ENCODE data around the gene SLC7A7. TPM values are rescaled to one million over a fixed set of nuclear protein-coding genes. Genes with fewer than 3 reads are reported as not detected.

Gene SLC7A7
- total and polyA plus RNA-seq, 2 of the 13 experiments (the other 11 are each of a cell fraction or from before 2014, with no cell fraction given), result 0.13 to 0.63 TPM

DNA sequence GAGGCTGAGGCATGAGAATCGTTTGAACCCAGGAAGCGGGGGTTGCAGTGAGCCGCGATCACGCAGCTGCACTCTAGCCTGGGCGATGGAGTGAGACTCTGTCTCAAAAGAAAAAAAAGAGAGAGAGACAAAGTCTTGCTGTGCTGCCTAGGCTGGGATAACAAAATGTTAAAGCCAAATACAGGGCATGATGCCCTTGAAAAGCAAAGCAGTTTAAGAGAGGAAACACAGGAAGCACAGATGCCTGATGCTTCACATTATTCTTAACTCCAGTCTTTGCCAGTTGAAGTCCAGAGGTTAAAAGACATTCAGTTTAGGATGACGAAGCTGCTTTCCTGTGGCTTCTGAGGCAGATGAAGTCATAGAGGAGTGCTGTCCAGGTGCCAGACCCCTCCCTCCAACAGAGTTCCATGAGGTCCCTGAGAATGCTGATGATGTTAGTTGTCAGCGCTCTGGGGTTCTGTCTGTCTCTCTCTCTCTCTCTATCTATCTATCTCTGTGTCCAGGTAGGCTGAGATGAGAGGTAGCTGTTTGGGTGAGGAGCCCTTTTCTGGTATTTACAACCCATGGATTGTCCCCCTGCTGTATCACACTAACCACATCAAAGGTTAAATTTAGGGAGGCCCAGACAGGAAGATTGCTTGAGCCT lies 9.6 kb upstream of the SLC7A7 start (continued):
- TF ChIP-seq, protein P1, sequence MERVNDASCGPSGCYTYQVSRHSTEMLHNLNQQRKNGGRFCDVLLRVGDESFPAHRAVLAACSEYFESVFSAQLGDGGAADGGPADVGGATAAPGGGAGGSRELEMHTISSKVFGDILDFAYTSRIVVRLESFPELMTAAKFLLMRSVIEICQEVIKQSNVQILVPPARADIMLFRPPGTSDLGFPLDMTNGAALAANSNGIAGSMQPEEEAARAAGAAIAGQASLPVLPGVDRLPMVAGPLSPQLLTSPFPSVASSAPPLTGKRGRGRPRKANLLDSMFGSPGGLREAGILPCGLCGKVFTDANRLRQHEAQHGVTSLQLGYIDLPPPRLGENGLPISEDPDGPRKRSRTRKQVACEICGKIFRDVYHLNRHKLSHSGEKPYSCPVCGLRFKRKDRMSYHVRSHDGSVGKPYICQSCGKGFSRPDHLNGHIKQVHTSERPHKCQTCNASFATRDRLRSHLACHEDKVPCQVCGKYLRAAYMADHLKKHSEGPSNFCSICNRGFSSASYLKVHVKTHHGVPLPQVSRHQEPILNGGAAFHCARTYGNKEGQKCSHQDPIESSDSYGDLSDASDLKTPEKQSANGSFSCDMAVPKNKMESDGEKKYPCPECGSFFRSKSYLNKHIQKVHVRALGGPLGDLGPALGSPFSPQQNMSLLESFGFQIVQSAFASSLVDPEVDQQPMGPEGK (CRISPR knock-in tag; IDR thresholded peaks at IDR 0.05), result no peak

DNA sequence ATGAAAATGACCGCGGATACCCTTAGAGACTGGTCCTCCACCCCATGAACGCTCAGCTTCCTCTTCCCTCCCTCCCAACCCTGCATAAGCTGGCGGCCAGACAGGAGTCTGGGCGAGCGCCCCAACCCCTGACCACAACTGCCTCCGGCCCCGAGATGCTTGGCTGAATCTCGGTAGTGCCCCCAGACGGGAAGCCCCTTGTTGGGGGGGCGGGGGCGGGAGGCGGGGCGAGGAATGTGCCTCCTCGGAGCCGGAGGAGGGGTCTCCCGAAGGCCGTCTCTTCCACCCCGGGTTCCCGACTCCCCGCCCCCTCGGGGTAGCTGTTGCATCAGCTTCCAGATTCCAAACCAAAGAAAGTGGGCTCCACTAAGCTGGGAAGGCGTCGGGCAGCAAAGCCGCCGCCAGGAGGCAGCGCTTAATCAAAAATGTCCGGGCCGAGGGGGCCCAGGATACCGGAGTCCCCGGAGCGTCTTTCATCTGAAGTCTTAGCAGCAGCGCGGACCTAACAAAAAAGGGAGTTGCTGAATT lies 7.4 kb upstream of the SLC7A7 start:
- Histone ChIP-seq H3K4me2 (ENCODE audit: low read depth, low read length) (peak overlapping the region; percentile 76), H3K4me3 (replicated peaks in 1 of 3; ENCODE audit: insufficient read depth in 1 of 3, low read depth in 2 of 3, low read length in 3 of 3) (peak overlapping the region; percentile 12 to 53 (median 27); a peak in 5 of 6 replicates), H4K20me1 (ENCODE audit: insufficient read depth, low read length) (no peaks in the 10 kb centered on the region), H3K9ac (ENCODE audit: insufficient read depth, low read depth, low read length) (peak overlapping the region; percentile 6; the same call in 1 of the 2 replicates), H3K27ac (ENCODE audit: extremely low read length, insufficient read depth, low read length) (no peak overlapping the region), H3K36me3 (replicated peaks in 1 of 2; ENCODE audit: control insufficient read depth in 1 of 2, insufficient read depth in 2 of 2, low read length in 2 of 2) (no peaks in the 10 kb centered on the region), H2AFZ (ENCODE audit: low read length) (peak overlapping the region; percentile 73), H3K79me2 (ENCODE audit: insufficient read depth, low read length) (no peaks in the 10 kb centered on the region), H3K9me3 (ENCODE audit: low read length) (no peaks in the 10 kb centered on the region), H3K27me3 (ENCODE audit: control insufficient read depth in 1 of 2, insufficient read depth in 2 of 2, low read length in 2 of 2) (0 out of 5 replicates have a peak, but pooled peaks cover 0 to 3% of the 10 kb centered on the region in 2 experiments), H3K4me1 (ENCODE audit: insufficient read depth, low read length) (peaks cover 67% of the 10 kb centered on the region)
- intact Hi-C loops (cut with micrococcal nuclease; ENCODE audit: unreplicated experiment) (loop anchor here (1.0 kb wide), 1 partner anchor 31 kb away; no protein-coding TSS in a partner anchor), in situ Hi-C loops (cut with HindIII; ENCODE audit: extremely low pct_ligation_motif_present, low pct_unique_long_range_greater_than_20kb) (loop anchor here (5.0 kb wide), 1 partner anchor 80 kb away; no protein-coding TSS in a partner anchor)
- ATAC-seq, result peak; percentile 70
- BruUV-seq (replicated peaks), result no TSS peak
- 30% methylated on average over 34 of the region's 34 CpGs for whole genome bisulfite sequencing (ENCODE audit: low lambda C conversion rate)
- no peak for FAIRE-seq
- CTCF ChIA-PET (ENCODE audit: low intra/inter-chr PET ratio, low total read pairs), result interaction anchor here (1.2 to 6.1 kb wide), 10 partner anchors 15 to 265 kb away, joined by 3 to 141 read pairs (median 5); no protein-coding TSS in a partner anchor
- POLR2A ChIA-PET, result interaction anchor here (0.6 to 5.0 kb wide), 20 partner anchors 10 to 499 kb away, joined by 3 to 27 read pairs (median 5); partner anchors contain the start of genes HAUS4, MMP14, OXA1L and PABPN1
- peak; percentile 78 for DNase-seq (ENCODE audit: low spot score)
- TF ChIP-seq, protein P2, sequence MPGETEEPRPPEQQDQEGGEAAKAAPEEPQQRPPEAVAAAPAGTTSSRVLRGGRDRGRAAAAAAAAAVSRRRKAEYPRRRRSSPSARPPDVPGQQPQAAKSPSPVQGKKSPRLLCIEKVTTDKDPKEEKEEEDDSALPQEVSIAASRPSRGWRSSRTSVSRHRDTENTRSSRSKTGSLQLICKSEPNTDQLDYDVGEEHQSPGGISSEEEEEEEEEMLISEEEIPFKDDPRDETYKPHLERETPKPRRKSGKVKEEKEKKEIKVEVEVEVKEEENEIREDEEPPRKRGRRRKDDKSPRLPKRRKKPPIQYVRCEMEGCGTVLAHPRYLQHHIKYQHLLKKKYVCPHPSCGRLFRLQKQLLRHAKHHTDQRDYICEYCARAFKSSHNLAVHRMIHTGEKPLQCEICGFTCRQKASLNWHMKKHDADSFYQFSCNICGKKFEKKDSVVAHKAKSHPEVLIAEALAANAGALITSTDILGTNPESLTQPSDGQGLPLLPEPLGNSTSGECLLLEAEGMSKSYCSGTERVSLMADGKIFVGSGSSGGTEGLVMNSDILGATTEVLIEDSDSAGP (CRISPR knock-in tag; IDR thresholded peaks at IDR 0.05; ENCODE audit: borderline replicate concordance), result peak; percentile 16; the same call in 1 of the 2 replicates
- TF ChIP-seq, protein P3, sequence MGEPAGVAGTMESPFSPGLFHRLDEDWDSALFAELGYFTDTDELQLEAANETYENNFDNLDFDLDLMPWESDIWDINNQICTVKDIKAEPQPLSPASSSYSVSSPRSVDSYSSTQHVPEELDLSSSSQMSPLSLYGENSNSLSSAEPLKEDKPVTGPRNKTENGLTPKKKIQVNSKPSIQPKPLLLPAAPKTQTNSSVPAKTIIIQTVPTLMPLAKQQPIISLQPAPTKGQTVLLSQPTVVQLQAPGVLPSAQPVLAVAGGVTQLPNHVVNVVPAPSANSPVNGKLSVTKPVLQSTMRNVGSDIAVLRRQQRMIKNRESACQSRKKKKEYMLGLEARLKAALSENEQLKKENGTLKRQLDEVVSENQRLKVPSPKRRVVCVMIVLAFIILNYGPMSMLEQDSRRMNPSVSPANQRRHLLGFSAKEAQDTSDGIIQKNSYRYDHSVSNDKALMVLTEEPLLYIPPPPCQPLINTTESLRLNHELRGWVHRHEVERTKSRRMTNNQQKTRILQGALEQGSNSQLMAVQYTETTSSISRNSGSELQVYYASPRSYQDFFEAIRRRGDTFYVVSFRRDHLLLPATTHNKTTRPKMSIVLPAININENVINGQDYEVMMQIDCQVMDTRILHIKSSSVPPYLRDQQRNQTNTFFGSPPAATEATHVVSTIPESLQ (CRISPR knock-in tag; conservative IDR thresholded peaks at IDR 0.05), result no peak
- TF ChIP-seq SAP130 (CRISPR knock-in tag; IDR thresholded peaks at IDR 0.05; ENCODE audit: low read depth), result peak; percentile 46
- peak; percentile 58 for TF ChIP-seq FOSL2 (CRISPR knock-in tag; IDR thresholded peaks at IDR 0.05)
- TF ChIP-seq ZNF121 (CRISPR knock-in tag; IDR thresholded peaks at IDR 0.05), result 0 out of 2 replicates have a peak, but pooled peaks have one; percentile 21
- TF ChIP-seq TEAD3 (CRISPR knock-in tag; optimal IDR thresholded peaks at IDR 0.05; ENCODE audit: borderline replicate concordance), result peak; percentile 28
- peak; percentile 41; the same call in 1 of the 2 replicates for TF ChIP-seq ETV5 (CRISPR knock-in tag; IDR thresholded peaks at IDR 0.05; ENCODE audit: borderline replicate concordance)
- TF ChIP-seq, protein P4, sequence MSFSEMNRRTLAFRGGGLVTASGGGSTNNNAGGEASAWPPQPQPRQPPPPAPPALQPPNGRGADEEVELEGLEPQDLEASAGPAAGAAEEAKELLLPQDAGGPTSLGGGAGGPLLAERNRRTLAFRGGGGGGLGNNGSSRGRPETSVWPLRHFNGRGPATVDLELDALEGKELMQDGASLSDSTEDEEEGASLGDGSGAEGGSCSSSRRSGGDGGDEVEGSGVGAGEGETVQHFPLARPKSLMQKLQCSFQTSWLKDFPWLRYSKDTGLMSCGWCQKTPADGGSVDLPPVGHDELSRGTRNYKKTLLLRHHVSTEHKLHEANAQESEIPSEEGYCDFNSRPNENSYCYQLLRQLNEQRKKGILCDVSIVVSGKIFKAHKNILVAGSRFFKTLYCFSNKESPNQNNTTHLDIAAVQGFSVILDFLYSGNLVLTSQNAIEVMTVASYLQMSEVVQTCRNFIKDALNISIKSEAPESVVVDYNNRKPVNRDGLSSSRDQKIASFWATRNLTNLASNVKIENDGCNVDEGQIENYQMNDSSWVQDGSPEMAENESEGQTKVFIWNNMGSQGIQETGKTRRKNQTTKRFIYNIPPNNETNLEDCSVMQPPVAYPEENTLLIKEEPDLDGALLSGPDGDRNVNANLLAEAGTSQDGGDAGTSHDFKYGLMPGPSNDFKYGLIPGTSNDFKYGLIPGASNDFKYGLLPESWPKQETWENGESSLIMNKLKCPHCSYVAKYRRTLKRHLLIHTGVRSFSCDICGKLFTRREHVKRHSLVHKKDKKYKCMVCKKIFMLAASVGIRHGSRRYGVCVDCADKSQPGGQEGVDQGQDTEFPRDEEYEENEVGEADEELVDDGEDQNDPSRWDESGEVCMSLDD (CRISPR knock-in tag; IDR thresholded peaks at IDR 0.05; ENCODE audit: borderline replicate concordance), result no peak; the same call in 1 of the 2 replicates
- no peak for TF ChIP-seq ZFP36L2 (CRISPR knock-in tag; IDR thresholded peaks at IDR 0.05)
- TF ChIP-seq ETV6 (CRISPR knock-in tag; conservative IDR thresholded peaks at IDR 0.05), result no peak
- TF ChIP-seq ARHGAP35 (CRISPR knock-in tag; IDR thresholded peaks at IDR 0.05; ENCODE audit: borderline replicate concordance), result 0 out of 2 replicates have a peak, but pooled peaks have one; percentile 32

Data from HepG2 (cell line).